Measurements from ENCODE around the gene PHF2. TPM values are rescaled to one million over a fixed set of nuclear protein-coding genes. Genes with fewer than 3 reads are reported as not detected.

The PHF2 gene
- total RNA-seq, 1 experiment from 2014 or later: 7.2 TPM

DNA sequence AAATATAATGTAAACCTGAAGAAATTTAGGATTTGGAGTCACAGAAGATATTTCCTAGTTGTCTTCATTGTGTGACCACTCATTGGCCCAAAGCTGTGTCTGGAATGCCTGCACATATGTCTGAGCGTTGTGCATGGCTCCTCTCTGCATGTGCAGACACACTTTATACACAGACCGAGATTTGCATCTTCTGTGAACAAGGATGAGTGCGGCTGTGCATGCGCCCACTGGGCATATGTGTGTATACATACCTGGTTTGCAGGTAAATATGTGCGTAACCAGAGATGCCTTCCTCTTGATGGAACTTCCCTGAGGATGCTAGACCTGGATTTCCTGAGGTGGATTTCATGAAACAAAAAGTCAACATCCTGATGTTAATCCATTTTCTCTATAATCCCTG is 19.1 kb downstream of the PHF2 start:
- in situ Hi-C loops (cut with HindIII; ENCODE audit: low pct_unique_long_range_greater_than_20kb, low sequenced_read_pairs): no loop called here
- DNase-seq (ENCODE audit: low read depth): no peak

DNA sequence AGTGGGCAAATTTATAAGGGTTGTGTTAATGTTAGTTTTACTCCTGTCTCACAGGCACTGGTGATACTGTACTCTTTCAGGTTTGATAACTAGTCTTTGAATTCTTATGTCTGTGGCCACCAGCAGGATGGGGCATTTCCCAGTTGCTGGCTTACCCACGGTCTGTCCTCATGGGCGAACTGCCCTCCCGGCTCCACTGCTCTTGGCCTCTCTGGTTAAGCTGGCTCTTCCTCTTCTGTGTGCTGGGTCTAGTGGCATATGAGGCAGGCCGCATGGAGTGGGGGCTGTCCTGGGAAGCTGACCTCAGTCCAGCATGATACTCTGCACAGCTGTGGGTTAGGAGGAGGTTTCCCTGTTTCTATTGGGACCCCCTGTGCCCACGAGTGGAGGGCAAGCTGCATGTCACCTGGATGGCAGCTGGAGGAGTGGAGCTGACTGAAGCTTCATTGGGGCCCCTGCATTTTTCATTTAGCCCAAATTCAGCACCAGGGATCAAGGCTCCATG is 19.5 kb downstream of the PHF2 start:
- in situ Hi-C loops (cut with HindIII; ENCODE audit: low pct_unique_long_range_greater_than_20kb, low sequenced_read_pairs): no loop called here
- no peak for DNase-seq (ENCODE audit: low read depth)

DNA sequence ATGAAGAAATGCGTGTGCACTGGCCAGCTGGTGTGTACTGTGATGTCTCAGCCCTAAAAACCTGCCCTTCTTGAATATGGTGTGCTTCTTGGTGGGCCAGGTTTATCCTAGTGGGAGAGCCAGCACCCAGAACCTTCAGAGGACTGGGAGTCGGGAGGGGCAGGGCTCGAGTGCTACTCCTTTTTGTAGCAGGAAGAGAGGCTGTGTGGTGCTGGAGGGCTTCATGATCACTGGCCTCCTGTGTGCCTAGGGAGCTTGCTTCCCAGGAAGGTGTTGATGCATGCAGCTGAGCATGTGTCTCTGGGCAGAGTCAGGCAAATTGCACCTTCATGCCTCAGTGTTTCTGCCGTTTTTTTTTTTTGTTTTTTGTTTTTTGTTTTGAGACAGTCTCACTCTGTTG is 20.0 kb downstream of the PHF2 start:
- in situ Hi-C loops (cut with HindIII; ENCODE audit: low pct_unique_long_range_greater_than_20kb, low sequenced_read_pairs): no loop called here
- no peak for DNase-seq (ENCODE audit: low read depth)

DNA sequence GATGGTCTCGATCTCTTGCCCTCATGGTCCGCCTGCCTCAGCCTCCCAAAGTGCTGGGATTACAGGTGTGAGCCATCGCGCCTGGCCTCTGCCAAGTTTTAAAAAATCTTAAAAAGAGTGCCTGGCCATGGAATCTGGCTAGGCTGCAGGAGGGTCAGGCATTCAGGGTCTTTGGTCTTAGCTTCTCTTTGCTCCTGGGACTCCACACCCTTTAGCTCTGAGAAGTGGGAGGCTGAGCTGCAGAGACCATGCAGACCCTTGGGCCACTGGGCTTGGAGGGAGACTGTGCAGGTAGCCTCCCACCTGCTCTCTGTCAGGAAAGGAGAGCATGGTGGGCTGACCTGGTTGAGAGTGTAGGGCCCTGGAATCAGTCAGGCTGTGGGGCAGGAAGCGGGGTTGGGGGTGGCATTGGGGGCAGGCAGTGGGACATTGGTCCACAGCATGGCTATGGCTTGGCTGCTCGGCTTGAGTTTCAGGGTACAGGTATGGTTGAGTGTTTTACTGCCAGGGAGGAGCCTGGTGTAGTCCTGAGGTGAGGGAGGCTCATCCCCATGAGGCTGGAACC is 20.8 kb downstream of the PHF2 start:
- no peak for DNase-seq (ENCODE audit: low read depth)
- in situ Hi-C loops (cut with HindIII; ENCODE audit: low pct_unique_long_range_greater_than_20kb, low sequenced_read_pairs): no loop called here

DNA sequence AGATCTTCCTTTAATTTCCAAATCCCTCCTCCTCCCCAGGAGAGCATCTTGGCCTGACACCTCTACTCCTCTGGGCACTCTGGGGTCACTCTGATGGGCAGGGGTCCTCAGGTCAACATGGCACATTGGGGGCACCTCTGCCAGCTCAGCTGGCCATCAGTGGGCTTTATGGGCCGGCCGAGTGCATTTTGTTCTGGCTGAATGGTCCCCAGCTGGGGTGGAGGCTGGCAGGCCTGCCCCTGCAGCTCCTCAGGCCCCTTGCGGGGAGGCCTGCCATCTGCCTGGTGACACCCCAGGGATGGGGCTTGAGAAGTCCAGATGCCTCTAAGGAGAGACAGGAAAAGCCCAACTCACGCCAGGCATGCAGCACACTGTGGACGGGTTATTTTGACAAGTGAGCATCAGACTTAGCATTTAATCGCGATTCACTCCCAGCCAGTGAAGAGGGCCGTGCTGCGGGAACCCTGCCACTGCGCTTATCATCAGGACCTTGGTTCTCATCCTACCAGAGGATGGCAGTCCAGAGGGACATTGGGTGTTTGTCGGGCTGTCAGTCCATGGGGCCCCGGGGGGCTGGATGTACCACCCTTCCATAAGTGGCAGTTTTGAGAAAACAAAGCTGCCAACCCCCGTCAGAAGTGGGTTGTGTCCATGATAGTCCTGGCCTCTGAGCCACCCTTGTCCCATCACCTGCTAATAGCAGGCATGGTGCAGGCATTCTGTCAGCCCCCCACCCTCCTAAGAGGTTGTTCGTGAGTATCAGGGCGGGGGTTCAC is 21.7 kb downstream of the PHF2 start:
- in situ Hi-C loops (cut with HindIII; ENCODE audit: low pct_unique_long_range_greater_than_20kb, low sequenced_read_pairs): no loop called here
- DNase-seq (ENCODE audit: low read depth): no peak

DNA sequence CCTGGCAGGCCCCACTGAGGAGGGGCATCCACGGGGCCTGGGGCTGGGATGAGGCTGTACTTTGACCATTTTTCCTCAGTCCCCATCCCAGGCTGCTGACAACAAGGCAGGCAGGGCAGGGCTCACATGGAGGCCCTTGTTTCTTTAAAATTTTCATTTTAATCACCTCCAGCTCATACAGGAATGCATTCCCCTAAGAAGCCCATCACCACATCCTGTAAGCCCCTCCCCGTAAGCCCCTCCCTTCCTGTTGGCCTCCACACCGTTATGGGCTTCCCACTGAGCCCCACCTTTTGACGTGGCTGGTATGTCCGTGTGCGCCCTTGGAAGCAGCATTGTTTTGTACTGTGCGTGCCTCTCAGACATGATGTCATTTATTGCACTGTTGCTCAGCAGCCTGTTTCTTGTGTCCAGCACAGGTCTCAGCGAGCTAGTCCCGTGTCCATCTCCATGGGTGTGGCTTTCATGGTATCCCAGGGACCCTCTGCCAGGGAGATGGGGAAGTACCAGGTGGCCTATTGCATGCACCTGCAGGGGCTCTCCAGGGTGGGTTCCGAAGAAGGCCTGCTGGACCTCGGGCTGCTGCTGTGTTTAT is 22.4 kb downstream of the PHF2 start:
- no peak for DNase-seq (ENCODE audit: low read depth)
- in situ Hi-C loops (cut with HindIII; ENCODE audit: low pct_unique_long_range_greater_than_20kb, low sequenced_read_pairs): no loop called here

DNA sequence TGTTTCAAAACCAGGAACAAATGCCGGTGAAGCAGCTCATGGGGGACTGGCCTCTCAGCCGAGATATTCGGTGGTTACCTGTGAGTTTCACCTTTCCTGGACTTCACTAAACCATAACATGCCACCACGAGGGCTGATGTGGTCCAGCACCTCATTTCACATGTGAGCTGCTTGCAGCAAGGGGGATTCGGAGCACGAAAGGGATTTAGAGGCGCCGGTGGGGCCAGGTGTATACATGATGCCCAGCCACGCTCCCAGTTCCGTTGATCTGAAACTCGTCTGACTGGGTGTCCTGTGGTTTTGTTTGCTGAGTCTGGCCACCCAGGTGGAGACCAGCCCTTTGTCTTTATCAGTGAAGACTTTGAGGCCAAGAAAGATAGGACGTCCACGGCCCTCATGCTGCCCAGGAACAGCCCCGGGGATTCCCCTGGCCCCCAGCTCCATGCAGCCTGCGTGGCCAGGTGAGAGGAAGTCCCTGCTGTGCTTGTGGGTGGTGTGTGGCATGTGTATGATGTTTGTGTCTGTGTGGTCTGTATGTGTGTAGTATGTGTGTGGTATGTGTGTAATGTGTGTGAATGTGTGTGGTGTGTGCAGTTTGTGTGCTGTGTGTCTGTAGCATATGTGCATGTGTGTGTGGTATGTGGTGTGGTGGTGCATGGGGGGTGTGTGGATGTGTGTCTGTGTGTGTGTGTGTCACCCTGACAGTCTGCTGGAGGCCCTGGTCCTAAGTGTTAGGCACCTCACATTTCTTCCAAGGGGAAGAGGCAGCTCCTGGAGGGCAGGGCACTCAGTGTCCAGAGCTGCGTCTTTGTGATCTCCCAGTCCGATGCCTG is 23.4 kb downstream of the PHF2 start:
- in situ Hi-C loops (cut with HindIII; ENCODE audit: low pct_unique_long_range_greater_than_20kb, low sequenced_read_pairs): no loop called here
- DNase-seq (ENCODE audit: low read depth): no peak

DNA sequence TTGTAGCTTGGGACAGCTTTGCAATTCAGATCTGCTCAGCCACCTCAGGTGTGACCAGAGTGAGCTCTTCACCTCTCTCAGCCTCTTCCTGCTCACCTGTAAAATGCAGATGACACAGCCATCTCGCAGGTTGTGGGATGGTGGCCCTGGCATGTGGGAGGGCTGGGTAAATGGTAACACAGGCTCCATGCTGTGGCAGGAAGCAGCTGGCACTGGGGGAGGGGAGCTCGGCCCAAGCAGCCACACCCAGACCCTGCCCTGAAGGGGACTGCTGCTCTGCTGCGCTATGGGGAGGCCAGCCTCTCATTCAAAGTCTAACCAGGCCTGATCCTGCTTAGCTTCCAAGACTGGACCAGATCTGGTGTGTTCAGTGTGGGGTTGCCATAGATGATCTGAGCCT is 24.1 kb downstream of the PHF2 start:
- in situ Hi-C loops (cut with HindIII; ENCODE audit: low pct_unique_long_range_greater_than_20kb, low sequenced_read_pairs): no loop called here
- no peak for DNase-seq (ENCODE audit: low read depth)

DNA sequence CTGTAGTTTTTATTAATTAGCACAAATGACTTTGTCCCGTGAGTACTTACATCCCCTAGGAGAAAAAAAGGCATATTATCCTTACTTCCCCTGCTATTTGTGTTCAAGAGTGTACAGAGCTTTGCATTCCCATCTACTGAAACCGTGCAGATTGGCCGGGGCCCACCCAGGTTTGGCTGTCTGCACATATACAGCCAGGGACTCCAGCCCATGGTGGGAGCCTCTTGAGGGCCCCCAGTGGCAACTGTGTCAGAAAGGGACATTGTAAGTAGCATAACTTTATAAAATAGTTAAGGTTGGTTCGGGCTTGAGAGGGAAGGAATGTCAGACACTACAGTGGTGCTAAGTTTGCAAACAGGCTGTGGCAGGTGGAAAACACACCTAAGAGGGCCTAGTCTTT is 24.7 kb downstream of the PHF2 start:
- in situ Hi-C loops (cut with HindIII; ENCODE audit: low pct_unique_long_range_greater_than_20kb, low sequenced_read_pairs): no loop called here
- DNase-seq (ENCODE audit: low read depth): no peak

DNA sequence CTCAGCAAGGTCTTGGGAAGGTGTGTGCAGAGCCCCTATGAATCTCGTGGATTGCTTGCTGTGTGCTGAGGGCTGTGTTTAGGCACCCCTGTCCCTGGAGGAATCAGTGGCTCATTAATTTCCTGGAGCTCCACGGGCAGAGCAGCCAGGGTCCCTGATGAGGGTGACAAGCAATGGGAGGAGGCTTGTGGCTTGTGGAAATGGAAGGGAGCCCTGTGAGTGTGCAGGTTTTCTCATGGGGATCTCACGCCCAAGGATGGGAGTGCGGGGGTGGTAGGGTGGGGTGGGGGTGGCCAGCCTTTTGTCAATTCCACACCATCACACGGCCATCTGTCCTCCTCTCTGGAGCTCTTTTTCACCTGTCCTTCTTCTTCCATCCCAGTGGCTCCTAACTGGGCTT is 25.3 kb downstream of the PHF2 start:
- DNase-seq (ENCODE audit: low read depth): no peak
- in situ Hi-C loops (cut with HindIII; ENCODE audit: low pct_unique_long_range_greater_than_20kb, low sequenced_read_pairs): no loop called here

DNA sequence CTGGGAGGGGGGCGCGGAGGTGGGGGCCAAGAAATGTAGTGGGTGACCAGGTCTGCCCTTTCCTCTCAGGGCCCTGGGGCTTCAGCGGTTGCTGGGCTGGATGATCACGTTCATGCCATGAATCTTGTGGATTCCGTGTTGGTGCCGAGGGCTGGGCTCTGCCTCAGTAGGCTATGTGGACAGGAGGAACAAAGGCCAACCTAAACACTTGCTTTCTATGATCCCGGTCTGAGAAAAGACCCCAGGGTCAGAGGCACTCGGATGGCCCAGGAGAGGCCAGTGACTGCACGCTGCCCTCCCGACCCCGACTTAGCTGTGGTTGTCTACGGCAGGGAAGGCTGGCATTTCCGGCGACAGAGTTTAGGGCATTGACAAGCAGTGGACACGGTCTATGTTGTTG is 26.6 kb downstream of the PHF2 start:
- in situ Hi-C loops (cut with HindIII; ENCODE audit: low pct_unique_long_range_greater_than_20kb, low sequenced_read_pairs): no loop called here
- no peak for DNase-seq (ENCODE audit: low read depth)

DNA sequence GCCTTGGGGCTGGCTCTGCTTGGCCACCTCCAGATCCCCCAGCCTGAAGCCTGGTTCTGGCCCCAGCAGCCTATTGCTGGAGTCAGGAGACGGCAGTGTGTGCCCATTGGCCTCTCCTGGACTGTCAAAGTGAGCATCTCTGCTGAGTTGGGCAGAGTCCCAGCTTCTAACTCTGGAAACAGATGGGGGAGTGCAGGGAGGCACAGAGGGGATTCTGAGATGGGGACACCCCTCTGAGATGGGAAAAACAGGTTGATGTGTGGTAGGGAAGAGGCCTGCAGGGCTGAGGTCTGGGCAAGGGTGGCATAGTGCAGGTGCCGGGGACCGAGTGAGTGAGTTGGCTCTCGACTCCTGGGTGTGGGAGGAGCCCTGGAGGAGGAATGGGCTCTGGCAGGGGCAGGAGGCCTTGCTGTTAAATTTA is 27.5 kb downstream of the PHF2 start:
- in situ Hi-C loops (cut with HindIII; ENCODE audit: low pct_unique_long_range_greater_than_20kb, low sequenced_read_pairs): no loop called here
- DNase-seq (ENCODE audit: low read depth): no peak

DNA sequence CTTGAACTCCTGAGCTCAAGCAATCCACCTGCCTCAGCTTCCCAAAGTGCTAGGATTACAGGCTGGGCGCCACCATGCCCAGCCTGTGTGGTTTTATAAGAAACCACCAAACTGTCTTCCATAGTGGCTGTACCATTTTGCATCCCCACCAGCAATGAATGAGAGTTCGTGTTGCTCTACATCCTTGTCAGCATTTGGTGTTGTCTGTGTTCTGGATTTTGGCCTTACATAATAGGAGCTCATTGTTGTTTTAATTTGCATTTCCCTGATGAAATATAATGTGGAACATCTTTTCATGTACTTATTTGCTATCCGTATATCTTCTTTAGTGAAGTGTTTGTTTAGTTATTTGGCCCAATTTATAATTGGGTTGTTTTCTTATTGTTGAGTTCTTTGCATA is 29.8 kb downstream of the PHF2 start:
- no peak for DNase-seq (ENCODE audit: low read depth)
- in situ Hi-C loops (cut with HindIII; ENCODE audit: low pct_unique_long_range_greater_than_20kb, low sequenced_read_pairs): no loop called here

DNA sequence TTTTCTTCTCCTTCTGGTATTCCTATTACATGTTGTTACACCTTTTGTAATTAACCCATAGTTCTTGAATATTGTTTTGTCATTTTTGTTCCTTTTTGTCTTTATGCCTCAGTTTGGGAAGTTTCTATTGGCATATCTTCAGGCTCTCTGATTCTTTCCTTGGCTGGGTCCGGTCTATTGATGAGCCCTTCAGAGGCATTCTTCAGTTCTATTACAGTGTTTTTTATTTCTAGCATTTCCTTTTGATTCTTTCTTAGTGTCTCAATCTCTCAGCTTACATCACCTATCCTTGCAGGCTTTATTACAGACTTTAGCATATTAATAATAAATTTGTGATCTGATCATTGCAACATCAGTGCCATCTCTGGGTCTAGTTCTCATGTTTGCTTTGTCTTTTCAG is 33.8 kb downstream of the PHF2 start:
- no peak for DNase-seq (ENCODE audit: low read depth)
- in situ Hi-C loops (cut with HindIII; ENCODE audit: low pct_unique_long_range_greater_than_20kb, low sequenced_read_pairs): no loop called here

DNA sequence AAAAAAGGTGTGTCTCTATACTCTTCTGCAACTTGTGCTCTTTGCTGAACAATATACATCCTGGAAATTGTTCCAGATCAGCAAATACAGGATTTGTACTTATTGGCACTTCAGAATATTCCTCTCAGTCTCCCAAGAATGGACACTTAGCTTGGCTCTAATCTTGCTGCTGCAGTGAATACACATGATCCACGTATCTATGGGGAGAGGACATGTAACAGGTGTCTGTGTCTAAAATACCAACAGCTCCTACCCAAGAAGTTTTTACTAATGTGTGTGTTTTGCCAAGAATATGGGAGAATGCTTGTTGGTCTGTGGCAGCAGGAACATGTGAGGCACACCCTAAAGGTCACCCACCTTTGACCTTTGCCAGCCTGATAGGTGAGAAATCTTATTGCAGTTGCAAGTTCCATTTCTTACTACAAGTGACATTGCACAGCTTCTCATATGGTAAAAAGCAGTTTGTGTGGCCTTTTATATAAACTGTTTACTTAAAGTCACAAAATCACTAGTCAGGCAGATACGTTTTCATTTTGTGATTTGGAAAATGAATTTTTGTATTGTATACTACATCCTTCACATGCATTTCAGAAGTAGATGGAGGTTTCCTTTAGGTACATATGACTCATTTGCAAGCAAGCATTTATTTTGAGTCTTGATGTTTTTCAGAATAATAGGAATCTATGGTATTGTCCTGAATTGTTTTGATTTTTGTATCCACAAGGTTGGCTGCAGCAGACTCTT is 35.8 kb downstream of the PHF2 start:
- in situ Hi-C loops (cut with HindIII; ENCODE audit: low pct_unique_long_range_greater_than_20kb, low sequenced_read_pairs): no loop called here
- no peak for DNase-seq (ENCODE audit: low read depth)

DNA sequence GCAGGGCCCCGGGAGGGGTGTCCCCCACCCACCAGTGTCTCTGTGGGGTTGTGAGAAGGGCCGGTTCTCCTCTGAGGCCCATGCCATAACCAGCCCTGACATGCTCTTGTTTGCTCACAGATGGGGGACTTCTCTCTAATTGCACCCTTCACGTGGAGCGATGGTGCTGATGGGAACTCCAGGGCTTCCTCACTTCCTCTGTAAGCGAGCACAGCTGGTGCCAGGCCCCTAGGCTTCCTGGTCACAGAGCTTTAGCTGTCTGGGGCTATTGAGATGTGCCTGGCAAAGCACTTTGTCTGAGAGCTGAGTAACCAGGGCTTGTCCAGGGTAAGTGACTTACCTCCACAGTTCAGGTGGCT is 36.4 kb downstream of the PHF2 start:
- in situ Hi-C loops (cut with HindIII; ENCODE audit: low pct_unique_long_range_greater_than_20kb, low sequenced_read_pairs): no loop called here
- DNase-seq (ENCODE audit: low read depth): no peak

DNA sequence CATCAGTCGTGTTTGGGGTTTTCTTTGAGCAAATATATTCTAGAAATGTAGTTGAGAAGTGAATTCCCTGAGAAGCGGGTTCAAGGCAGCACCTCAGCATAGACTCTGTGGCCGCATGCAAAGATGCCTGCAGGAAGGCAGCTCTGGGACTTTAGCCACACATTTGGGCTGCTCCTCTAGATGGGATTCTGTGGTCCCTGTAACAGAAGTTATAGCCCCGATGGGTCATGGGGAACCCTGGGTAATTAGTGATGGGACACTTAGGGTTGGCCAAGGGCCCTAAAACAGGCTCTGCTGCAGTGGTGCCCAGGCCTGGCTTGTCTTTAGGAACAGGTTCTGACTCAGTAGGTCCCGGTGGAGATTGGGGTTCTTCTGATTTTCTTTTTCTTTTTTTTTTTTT is 36.8 kb downstream of the PHF2 start:
- in situ Hi-C loops (cut with HindIII; ENCODE audit: low pct_unique_long_range_greater_than_20kb, low sequenced_read_pairs): no loop called here
- no peak for DNase-seq (ENCODE audit: low read depth)

DNA sequence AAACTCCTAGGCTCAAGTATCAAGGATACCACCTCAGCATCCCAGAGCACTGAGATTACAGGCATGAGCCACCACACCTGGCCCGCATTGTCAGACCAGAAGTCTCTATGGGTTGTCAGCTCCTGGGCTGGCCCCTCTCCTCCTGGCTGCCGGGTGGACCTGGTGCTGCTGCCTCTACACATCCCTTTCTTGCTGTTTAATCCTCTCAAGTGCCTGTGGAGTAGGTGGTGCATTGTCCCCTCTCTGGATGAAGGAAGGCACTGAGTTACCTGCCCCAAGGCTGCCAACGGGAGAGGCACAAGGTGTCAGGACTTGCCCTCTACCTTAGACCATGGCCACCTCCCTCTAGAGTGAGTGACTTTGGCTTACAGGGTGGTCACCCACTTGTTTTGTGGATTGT is 37.4 kb downstream of the PHF2 start:
- no peak for DNase-seq (ENCODE audit: low read depth)
- in situ Hi-C loops (cut with HindIII; ENCODE audit: low pct_unique_long_range_greater_than_20kb, low sequenced_read_pairs): no loop called here

Data from Caki2 (cell line).